Measurements from ENCODE around the gene ERBB4. TPM values are rescaled to one million over a fixed set of nuclear protein-coding genes. Genes with fewer than 3 reads are reported as not detected.

ERBB4 gene
- total RNA-seq, 2 experiments from 2014 or later, result not detected

GRCh38 chr2:212226114-212226513 is 312.5 kb downstream of the ERBB4 start:
- Histone ChIP-seq H3K4me1 (ENCODE audit: insufficient read depth, low read length) (no peaks in the 10 kb centered on the region), H3K9me3 (ENCODE audit: control insufficient read depth in 1 of 2, insufficient read depth in 1 of 2, low read length in 2 of 2) (no peaks in the 10 kb centered on the region), H3K27me3 (ENCODE audit: control insufficient read depth in 1 of 2, insufficient read depth in 2 of 2, low read length in 2 of 2) (no peaks in the 10 kb centered on the region), H3K4me3 (ENCODE audit: low read length) (no peak overlapping the region), H3K27ac (ENCODE audit: low read depth in 1 of 2, low read length in 2 of 2) (no peak overlapping the region), H3K36me3 (ENCODE audit: insufficient read depth, low read length) (no peaks in the 10 kb centered on the region)
- ChIA-PET CTCF (no interaction called here), POLR2A (no interaction called here)
- no peaks in the 10 kb centered on the region for H3K9me3 Mint-ChIP-seq
- H3K36me3 Mint-ChIP-seq (ENCODE audit: low read depth), result no peaks in the 10 kb centered on the region
- no peak overlapping the region for H3K4me3 Mint-ChIP-seq
- TF ChIP-seq CTCF (IDR thresholded peaks at IDR 0.05), result no peak
- DNase-seq, result no peak
- H3K27me3 Mint-ChIP-seq, result no peaks in the 10 kb centered on the region
- ATAC-seq (ENCODE audit: poor library complexity), result no peak
- H3K27ac Mint-ChIP-seq, result no peak overlapping the region
- no peaks in the 10 kb centered on the region for H3K4me1 Mint-ChIP-seq (ENCODE audit: low read depth)
- intact Hi-C loops (cut with DNase I, micrococcal nuclease), result no loop called here

DNA sequence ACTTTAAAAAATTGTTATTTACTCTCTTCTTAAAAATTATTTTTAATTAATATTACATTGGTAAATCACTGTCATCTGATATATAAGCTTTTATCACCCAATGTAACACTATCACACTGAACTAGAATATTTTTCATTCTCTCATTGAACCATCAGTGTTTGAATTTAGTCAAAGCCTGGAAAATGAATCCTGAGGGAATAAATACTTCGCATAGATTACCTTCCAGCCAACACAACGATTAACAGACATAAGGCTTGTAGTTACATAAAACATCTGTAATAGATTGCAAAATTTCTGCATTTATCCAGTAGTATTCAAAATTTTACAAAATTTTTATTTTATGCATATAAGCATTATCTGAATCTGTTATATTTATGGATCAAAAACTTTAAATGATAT is 314.9 kb downstream of the ERBB4 start:
- Mint-ChIP-seq H3K27ac (no peak overlapping the region), H3K9me3 (no peaks in the 10 kb centered on the region), H3K4me3 (no peak overlapping the region), H3K27me3 (no peaks in the 10 kb centered on the region), H3K36me3 (ENCODE audit: low read depth) (no peaks in the 10 kb centered on the region), H3K4me1 (ENCODE audit: low read depth) (no peaks in the 10 kb centered on the region)
- no peaks in the 10 kb centered on the region for H3K4me1 ChIP-seq (ENCODE audit: insufficient read depth, low read length)
- ATAC-seq (ENCODE audit: poor library complexity) (no peak), DNase-seq (no peak)
- no peaks in the 10 kb centered on the region for H3K9me3 ChIP-seq (ENCODE audit: control insufficient read depth in 1 of 2, insufficient read depth in 1 of 2, low read length in 2 of 2)
- no peak overlapping the region for H3K27ac ChIP-seq (ENCODE audit: low read depth in 1 of 2, low read length in 2 of 2)
- no peak overlapping the region for H3K4me3 ChIP-seq (ENCODE audit: low read length)
- ChIA-PET CTCF (interaction anchor here (1.4 kb wide), 1 partner anchor 12 kb away, joined by 3 read pairs; no protein-coding TSS in a partner anchor), POLR2A (no interaction called here)
- H3K36me3 ChIP-seq (ENCODE audit: insufficient read depth, low read length), result no peaks in the 10 kb centered on the region
- H3K27me3 ChIP-seq (ENCODE audit: control insufficient read depth in 1 of 2, insufficient read depth in 2 of 2, low read length in 2 of 2), result no peaks in the 10 kb centered on the region
- no peak for TF ChIP-seq CTCF (IDR thresholded peaks at IDR 0.05)
- intact Hi-C loops (cut with DNase I, micrococcal nuclease), result no loop called here

- Mint-ChIP-seq H3K4me3 (no peak overlapping the region), H3K36me3 (ENCODE audit: low read depth) (no peaks in the 10 kb centered on the region), H3K27me3 (no peaks in the 10 kb centered on the region), H3K27ac (no peak overlapping the region), H3K9me3 (no peaks in the 10 kb centered on the region), H3K4me1 (ENCODE audit: low read depth) (no peaks in the 10 kb centered on the region)
- TF ChIP-seq CTCF (IDR thresholded peaks at IDR 0.05), result no peak
- no peaks in the 10 kb centered on the region for H3K4me1 ChIP-seq (ENCODE audit: insufficient read depth, low read length)
- H3K4me3 ChIP-seq (ENCODE audit: low read length), result no peak overlapping the region
- DNase-seq (no peak), ATAC-seq (ENCODE audit: poor library complexity) (no peak)
- intact Hi-C loops (cut with DNase I, micrococcal nuclease), result no loop called here
- H3K27ac ChIP-seq (ENCODE audit: low read depth in 1 of 2, low read length in 2 of 2), result no peak overlapping the region
- no peaks in the 10 kb centered on the region for H3K9me3 ChIP-seq (ENCODE audit: control insufficient read depth in 1 of 2, insufficient read depth in 1 of 2, low read length in 2 of 2)
- POLR2A ChIA-PET, result no interaction called here
- no peaks in the 10 kb centered on the region for H3K36me3 ChIP-seq (ENCODE audit: insufficient read depth, low read length)
- H3K27me3 ChIP-seq (ENCODE audit: control insufficient read depth in 1 of 2, insufficient read depth in 2 of 2, low read length in 2 of 2), result no peaks in the 10 kb centered on the region
- CTCF ChIA-PET, result no interaction called here
These were observed 325.4 kb downstream of the ERBB4 start for GRCh38 chr2:212213191-212213590.

All from CD4-positive, alpha-beta T cell (primary cell).